Breast epithelium (tissue), 4 donors: ENCODE measurements around the gene KLC1. TPM values are rescaled to one million over a fixed set of nuclear protein-coding genes. Genes with fewer than 3 reads are reported as not detected.

Source experiments
- DNase-seq, 2 donors: peaks; one replicate each; pipeline ENCODE4 v3.0.0-alpha.2; 2019; ENCODE audit warnings: low spot score in 2 of 2
- H3K27ac ChIP-seq, 2 donors: fragments of 200-600 bp; sonication (generic) in 1 of 2; one replicate each; pipeline ENCODE4 v1.5.1; 2016 to 2019; ENCODE audit warnings: mild to moderate bottlenecking in 1 of 2
- H3K27me3 ChIP-seq, 2 donors: fragments of 200-600 bp; sonication (generic) in 1 of 2; one replicate each; pipeline versions ENCODE4 v1.5.1 to v1.6.0; 2017 to 2019; ENCODE audit warnings: control low read depth in 1 of 2, mild to moderate bottlenecking in 1 of 2
- H3K36me3 ChIP-seq: fragments of 200-600 bp; one replicate; pipeline ENCODE4 v1.5.1; 2019
- H3K4me1 ChIP-seq, 2 donors: fragments of 200-600 bp; sonication (generic); one replicate each; pipeline ENCODE4 v1.5.1; 2016 to 2019; ENCODE audit warnings: control low read depth in 1 of 2
- H3K4me3 ChIP-seq, 3 donors: fragments of 200-600 bp; sonication (generic); 1 replicate in 2 of 3; 2 replicates in 1 of 3; pipeline ENCODE4 v1.5.1; 2016 to 2019; ENCODE audit warnings: mild to moderate bottlenecking in 3 of 3, moderate library complexity in 2 of 3
- H3K9me3 ChIP-seq, 2 donors: fragments of 200-600 bp; sonication (generic) in 1 of 2; one replicate each; pipeline ENCODE4 v1.5.1; 2016 to 2019; ENCODE audit warnings: control low read depth in 1 of 2
- POLR2A ChIP-seq: fragments of 450-650 bp; IDR thresholded peaks from one replicate; pipeline ENCODE4 v1.6.1; 2016; ENCODE audit warnings: antibody characterized with exemption, mild to moderate bottlenecking, moderate library complexity
- POLR2AphosphoS5 ChIP-seq, 3 donors: sonication (generic); formaldehyde crosslinking; IDR thresholded peaks; one replicate each; pipeline ENCODE4 v1.6.1; 2017; ENCODE audit warnings: antibody characterized with exemption in 3 of 3
- intact Hi-C: fragments of 100-400 bp; cut with DNase I; formaldehyde crosslinking; loops from one replicate; pipeline ENCODE4 v1.15.1; 2023; ENCODE audit warnings: low total_unique reads
- total RNA-seq, 3 donors: library from RNA; depleted of rRNA; stranded (reverse); fragments of >200 nt; gene quantifications; one replicate each; pipeline ENCODE4 v1.1.0, GENCODE V29; 2016
- TF ChIP-seq, protein P1 (sequence below), 3 donors: fragments of 450-650 bp; IDR thresholded peaks; one replicate each; pipeline ENCODE4 v1.5.1; 2016 to 2017; ENCODE audit warnings: antibody characterized with exemption in 3 of 3, mild to moderate bottlenecking in 3 of 3, moderate library complexity in 3 of 3

The KLC1 gene
- total RNA-seq, 3 donors from 2014 or later, result 222 to 275 (median 253) TPM

DNA sequence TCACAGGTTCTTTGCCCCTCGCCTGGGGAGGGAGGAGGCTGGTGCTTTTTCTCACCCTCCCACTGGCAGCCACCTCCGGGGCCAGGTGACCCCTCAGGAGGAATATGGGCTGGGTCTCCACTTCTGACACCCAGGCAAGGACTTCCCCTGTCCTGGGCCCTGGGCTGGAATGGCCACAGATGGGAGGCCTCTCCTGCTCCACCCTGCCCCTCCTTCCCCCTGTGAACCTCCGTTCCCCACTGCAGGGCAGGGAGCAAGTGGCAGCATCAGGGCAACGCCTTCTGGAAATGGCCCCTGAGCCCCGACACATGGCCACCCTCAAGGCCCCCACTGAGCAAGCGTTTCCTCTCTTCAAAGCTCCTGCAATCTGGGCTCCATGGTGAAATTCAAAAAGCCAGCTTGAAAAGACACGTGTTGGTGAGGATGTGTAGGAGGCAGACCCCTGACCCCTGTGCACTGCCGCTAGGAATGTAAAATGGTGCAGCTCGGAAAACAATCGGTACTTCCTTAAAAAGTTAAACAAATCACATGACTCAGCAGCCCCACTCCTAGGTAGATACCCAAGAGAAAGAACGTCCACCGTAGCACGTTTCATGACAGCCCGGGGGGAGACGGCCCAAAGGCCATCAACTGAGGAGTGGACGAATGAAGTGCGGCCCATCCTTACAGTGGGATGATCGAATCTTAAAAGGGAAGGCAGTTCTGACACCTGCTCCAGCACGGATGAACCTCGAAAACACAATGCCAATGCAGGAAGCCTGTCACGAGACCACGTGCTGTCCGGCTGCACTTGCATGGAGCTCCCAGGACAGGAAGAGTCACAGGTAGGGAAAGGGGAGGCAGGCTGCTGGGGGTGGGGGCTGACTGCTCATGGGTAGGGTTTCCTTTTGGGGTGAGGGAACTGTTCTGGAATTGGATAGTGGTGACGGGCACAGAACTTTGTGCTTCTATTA, 74.7 kb downstream of the KLC1 start:
- Histone ChIP-seq H3K9me3 (no peaks in the 10 kb centered on the region), H3K4me1 (peaks cover 0 to 6% of the 10 kb centered on the region in 2 donors), H3K36me3 (no peaks in the 10 kb centered on the region), H3K27ac (peak overlapping the region; percentile 12 to 71), H3K4me3 (no peak overlapping the region), H3K27me3 (no peaks in the 10 kb centered on the region)
- intact Hi-C loops, result no loop called here
- TF ChIP-seq POLR2A (no peak), POLR2AphosphoS5 (IDR thresholded peaks at IDR 0.05) (no peak)
- TF ChIP-seq, protein P1, sequence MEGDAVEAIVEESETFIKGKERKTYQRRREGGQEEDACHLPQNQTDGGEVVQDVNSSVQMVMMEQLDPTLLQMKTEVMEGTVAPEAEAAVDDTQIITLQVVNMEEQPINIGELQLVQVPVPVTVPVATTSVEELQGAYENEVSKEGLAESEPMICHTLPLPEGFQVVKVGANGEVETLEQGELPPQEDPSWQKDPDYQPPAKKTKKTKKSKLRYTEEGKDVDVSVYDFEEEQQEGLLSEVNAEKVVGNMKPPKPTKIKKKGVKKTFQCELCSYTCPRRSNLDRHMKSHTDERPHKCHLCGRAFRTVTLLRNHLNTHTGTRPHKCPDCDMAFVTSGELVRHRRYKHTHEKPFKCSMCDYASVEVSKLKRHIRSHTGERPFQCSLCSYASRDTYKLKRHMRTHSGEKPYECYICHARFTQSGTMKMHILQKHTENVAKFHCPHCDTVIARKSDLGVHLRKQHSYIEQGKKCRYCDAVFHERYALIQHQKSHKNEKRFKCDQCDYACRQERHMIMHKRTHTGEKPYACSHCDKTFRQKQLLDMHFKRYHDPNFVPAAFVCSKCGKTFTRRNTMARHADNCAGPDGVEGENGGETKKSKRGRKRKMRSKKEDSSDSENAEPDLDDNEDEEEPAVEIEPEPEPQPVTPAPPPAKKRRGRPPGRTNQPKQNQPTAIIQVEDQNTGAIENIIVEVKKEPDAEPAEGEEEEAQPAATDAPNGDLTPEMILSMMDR (IDR thresholded peaks at IDR 0.05), result no peak
- DNase-seq, result no peak

DNA sequence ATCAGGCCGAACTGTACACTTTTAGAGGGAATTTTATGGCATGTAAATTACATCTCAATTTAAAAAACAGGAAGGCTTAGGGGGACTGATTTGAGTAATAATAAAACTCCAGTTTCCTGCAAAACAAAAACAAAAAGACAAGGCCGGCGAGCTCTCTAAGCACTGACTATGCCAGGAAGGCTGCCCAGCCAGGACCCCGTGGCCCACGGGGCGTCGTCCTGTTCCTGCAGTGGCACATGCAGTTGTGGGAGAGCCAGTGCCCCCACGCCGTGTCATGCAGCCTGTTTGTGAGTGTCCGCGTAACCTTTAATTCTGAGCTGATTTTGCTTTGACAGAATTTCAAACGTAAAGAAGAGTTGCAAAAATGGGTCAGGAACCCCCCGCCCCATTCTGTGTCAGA, 75.7 kb downstream of the KLC1 start:
- Histone ChIP-seq H3K36me3 (no peaks in the 10 kb centered on the region), H3K4me3 (no peak overlapping the region), H3K9me3 (no peaks in the 10 kb centered on the region), H3K27ac (peak overlapping the region; percentile 71 to 73), H3K4me1 (peaks cover 0 to 6% of the 10 kb centered on the region in 2 donors), H3K27me3 (no peaks in the 10 kb centered on the region)
- DNase-seq, result no peak
- TF ChIP-seq, protein P1 (IDR thresholded peaks at IDR 0.05), result no peak
- TF ChIP-seq POLR2A (no peak), POLR2AphosphoS5 (IDR thresholded peaks at IDR 0.05) (no peak)
- intact Hi-C loops, result no loop called here

DNA sequence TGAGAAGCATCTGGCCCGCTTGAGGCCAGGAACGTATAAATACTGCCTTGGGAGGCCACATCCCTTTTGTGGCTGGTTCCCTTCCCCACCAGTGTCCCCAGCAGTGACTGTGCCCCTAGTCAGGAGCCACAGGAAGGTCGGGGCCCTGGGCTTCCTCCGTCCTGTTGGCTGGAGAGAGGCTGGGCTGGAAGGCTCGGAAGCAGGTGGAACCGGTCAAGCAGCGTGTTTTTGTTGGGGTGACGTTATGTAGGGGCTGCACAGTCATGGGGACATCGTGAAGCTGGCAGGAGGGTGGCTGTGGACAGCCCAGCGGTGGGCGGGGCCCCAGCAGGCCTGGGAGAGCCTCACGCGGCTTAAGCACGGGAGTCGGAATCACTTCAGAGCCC, 76.1 kb downstream of the KLC1 start:
- TF ChIP-seq POLR2A (no peak), POLR2AphosphoS5 (IDR thresholded peaks at IDR 0.05) (peak in 1 of 3 donors; percentile 41)
- Histone ChIP-seq H3K9me3 (no peaks in the 10 kb centered on the region), H3K27ac (peak overlapping the region; percentile 71 to 73), H3K27me3 (no peaks in the 10 kb centered on the region), H3K36me3 (no peaks in the 10 kb centered on the region), H3K4me3 (no peak overlapping the region), H3K4me1 (peaks cover 0 to 6% of the 10 kb centered on the region in 2 donors)
- peak in 1 of 2 donors; percentile 69 for DNase-seq
- intact Hi-C loops, result no loop called here

DNA sequence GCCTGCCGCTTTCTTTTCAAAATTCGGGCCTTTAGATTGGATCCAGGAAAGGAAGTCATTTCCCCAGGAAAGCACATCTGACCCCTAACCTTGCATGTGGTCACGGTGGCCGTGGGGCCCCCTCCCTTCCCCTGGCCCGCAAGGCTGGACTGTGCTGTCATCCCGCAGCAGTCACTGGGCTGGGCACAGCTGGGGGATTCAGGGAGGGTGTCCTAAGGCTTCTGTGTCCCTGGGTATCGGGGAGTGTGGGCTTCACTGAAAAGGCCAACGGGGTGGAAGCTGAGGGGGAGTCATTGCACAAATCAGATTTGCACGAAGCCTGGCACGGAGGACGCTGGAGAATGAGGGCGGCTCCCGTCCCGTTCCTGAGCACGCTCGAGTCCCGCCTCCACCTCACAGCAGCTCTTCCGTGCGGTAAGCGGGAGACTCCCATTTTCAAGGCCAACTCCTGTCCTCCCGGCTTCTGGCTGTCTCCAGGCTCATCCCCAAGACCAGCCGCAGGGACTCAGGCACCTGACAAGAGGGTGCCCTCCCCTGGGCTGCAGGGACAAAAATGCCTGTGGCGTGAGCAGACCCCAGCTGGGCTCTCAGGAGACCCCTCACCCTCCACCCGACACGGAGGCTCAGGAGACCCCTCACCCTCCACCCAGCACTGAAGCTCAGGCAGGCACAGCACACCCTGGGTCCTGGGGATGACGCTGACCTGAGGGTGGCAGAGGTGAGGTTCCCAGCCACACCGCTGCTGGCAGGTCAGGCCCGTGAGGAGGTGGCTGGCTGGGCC, 76.7 kb downstream of the KLC1 start:
- DNase-seq, result no peak
- H3K4me1 ChIP-seq, result peaks cover 0 to 6% of the 10 kb centered on the region in 2 donors
- H3K9me3 ChIP-seq, result no peaks in the 10 kb centered on the region
- H3K36me3 ChIP-seq, result no peaks in the 10 kb centered on the region
- intact Hi-C loops, result no loop called here
- H3K27ac ChIP-seq, result peak overlapping the region; percentile 71 to 73
- H3K4me3 ChIP-seq, result peak overlapping the region in 1 of 3 donors; percentile 5
- H3K27me3 ChIP-seq, result no peaks in the 10 kb centered on the region
- TF ChIP-seq POLR2A, result no peak

DNA sequence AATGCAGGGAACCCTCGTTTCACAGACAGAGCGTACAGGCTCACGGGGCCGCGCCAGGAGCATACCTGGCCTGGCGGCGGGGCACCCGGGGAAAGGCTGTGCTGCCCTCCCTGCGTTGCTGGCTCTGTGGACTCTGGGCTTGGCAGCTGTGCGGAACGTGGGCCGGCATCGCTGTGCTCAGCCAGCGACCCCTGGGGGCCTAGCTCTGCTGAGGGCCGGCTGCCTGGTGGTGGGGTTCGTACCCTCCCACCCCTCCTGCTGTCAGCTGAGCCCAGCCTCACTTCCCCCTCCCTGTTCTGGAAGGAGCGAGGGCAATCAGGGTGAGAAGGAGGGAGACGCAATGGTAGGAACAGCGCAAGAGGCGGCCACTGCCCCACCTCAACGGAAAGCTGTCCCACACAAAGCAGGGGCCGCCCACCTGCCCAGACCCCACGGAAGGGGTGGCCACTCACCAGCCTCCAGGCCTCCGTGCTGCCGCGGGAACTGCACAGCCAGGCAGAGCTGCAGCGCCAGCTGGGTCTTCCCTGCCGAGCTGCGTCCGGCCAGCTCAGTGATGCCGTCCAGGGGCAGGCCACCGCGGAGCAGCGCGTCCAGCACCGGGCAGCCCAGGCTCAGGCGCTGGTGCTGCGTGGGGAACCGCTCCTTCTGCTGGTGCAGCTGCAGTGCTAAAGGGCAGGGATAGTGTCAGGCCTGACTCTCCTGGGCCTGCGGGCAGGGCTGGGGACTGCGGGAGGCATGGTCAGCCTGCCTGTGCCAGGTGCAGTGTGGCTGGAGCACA, 77.7 kb downstream of the KLC1 start:
- Histone ChIP-seq H3K27ac (peak overlapping the region; percentile 71 to 73), H3K4me1 (peaks cover 0 to 6% of the 10 kb centered on the region in 2 donors)
- intact Hi-C loops, result no loop called here

More for the DNA sequence above, 77.7 kb downstream of the KLC1 start:
- Histone ChIP-seq H3K4me3 (no peak overlapping the region), H3K36me3 (no peaks in the 10 kb centered on the region), H3K27me3 (no peaks in the 10 kb centered on the region), H3K9me3 (no peaks in the 10 kb centered on the region)
- no peak for DNase-seq
- TF ChIP-seq, protein P1 (IDR thresholded peaks at IDR 0.05), result no peak
- no peak for TF ChIP-seq POLR2AphosphoS5 (IDR thresholded peaks at IDR 0.05)
- no peak for TF ChIP-seq POLR2A
